Uterus (tissue), 4 donors: Measurements from ENCODE around the gene DIS3L. TPM values are rescaled to one million over a fixed set of nuclear protein-coding genes. Genes with fewer than 3 reads are reported as not detected.
"Not testable (repeated sequence)": the region's sequence is repeated elsewhere in the genome, so short reads cannot be mapped to it uniquely, and the experiment has no call there.

Experiments used
- DNase-seq, 2 donors: peaks; one replicate each; pipeline ENCODE4 v3.0.0-alpha.2; 2019 to 2020
- H3K27ac ChIP-seq, 2 donors: fragments of 200-600 bp; sonication (generic); 1 replicate in 1 of 2; 2 replicates in 1 of 2; pipeline ENCODE4 v1.5.1; 2016 to 2018
- H3K27me3 ChIP-seq, 2 donors: fragments of 200-600 bp; sonication (generic); one replicate each; pipeline ENCODE4 v1.5.1; 2018 to 2019; ENCODE audit warnings: control low read depth in 1 of 2
- H3K36me3 ChIP-seq, 2 donors: fragments of 200-600 bp; sonication (generic); one replicate each; pipeline ENCODE4 v1.5.1; 2019; ENCODE audit warnings: control low read depth in 1 of 2
- H3K4me1 ChIP-seq, 2 donors: fragments of 200-600 bp; sonication (generic); one replicate each; pipeline ENCODE4 v1.5.1; 2018 to 2019; ENCODE audit warnings: control low read depth in 1 of 2
- H3K4me3 ChIP-seq, 2 donors: fragments of 200-600 bp; sonication (generic); 1 replicate in 1 of 2; 2 replicates in 1 of 2; pipeline ENCODE4 v1.5.1; 2018 to 2019; ENCODE audit warnings: mild to moderate bottlenecking in 1 of 2
- H3K9me3 ChIP-seq, 2 donors: fragments of 200-600 bp; sonication (generic); one replicate each; pipeline ENCODE4 v1.5.1; 2019; ENCODE audit warnings: control low read depth in 1 of 2
- POLR2A ChIP-seq, 2 donors: fragments of 450-650 bp; IDR thresholded peaks; one replicate each; pipeline ENCODE4 v1.6.1; 2016; ENCODE audit warnings: antibody characterized with exemption in 2 of 2, mild to moderate bottlenecking in 1 of 2, moderate library complexity in 1 of 2
- intact Hi-C: fragments of 100-400 bp; cut with DNase I; formaldehyde crosslinking; loops from one replicate; pipeline ENCODE4 v1.15.1; 2023; ENCODE audit warnings: low total_unique reads
- total RNA-seq, 4 donors: library from RNA; depleted of rRNA in 3 of 4; stranded (reverse); fragments of >200 nt in 3 of 4; gene quantifications; one replicate each; pipeline versions ENCODE4 v1.1.0 to v1.2.4, GENCODE V29; 2014 to 2023
- TF ChIP-seq, protein P1 (sequence below), 4 experiments: fragments of 200-600 bp in 2 of 4; fragments of 450-650 bp in 2 of 4; sonication (generic) in 2 of 4; IDR thresholded peaks; one replicate each; pipeline ENCODE4 v1.5.1; 2016 to 2019; ENCODE audit warnings: antibody characterized with exemption in 4 of 4, mild to moderate bottlenecking in 2 of 4, moderate library complexity in 1 of 4
- donor health status: DM: yes; HTN: yes; CAD: no.

Gene DIS3L
- total RNA-seq = 10 to 100 TPM; 15.1 to 68.7 (median 32.0) TPM

GRCh38 chr15:66293419-66294156 is at the start of gene DIS3L:
Gene DIS3L, plus strand, starts transcription at chr15:66293568. Its CDS starts 29 bp downstream, at chr15:66293597.
- Histone ChIP-seq H3K4me1 (peaks cover 0 to 18% of the 10 kb centered on the region in 2 donors), H3K27ac (peak within 1 kb of the TSS; percentile 90 to 94), H3K4me3 (peak within 1 kb of the TSS; percentile 50 to 78), H3K9me3 (no peaks in the 10 kb centered on the region), H3K36me3 (no peaks in the 10 kb centered on the region), H3K27me3 (no peaks in the 10 kb centered on the region)
- DNase-seq = peak; percentile 37 to 51
- intact Hi-C loops = no loop called here
- TF ChIP-seq POLR2A (IDR thresholded peaks at IDR 0.05) = peak in 1 of 2 donors; percentile 57
- TF ChIP-seq, protein P1, sequence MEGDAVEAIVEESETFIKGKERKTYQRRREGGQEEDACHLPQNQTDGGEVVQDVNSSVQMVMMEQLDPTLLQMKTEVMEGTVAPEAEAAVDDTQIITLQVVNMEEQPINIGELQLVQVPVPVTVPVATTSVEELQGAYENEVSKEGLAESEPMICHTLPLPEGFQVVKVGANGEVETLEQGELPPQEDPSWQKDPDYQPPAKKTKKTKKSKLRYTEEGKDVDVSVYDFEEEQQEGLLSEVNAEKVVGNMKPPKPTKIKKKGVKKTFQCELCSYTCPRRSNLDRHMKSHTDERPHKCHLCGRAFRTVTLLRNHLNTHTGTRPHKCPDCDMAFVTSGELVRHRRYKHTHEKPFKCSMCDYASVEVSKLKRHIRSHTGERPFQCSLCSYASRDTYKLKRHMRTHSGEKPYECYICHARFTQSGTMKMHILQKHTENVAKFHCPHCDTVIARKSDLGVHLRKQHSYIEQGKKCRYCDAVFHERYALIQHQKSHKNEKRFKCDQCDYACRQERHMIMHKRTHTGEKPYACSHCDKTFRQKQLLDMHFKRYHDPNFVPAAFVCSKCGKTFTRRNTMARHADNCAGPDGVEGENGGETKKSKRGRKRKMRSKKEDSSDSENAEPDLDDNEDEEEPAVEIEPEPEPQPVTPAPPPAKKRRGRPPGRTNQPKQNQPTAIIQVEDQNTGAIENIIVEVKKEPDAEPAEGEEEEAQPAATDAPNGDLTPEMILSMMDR (IDR thresholded peaks at IDR 0.05) = no peak

GRCh38 chr15:66245832-66246231 is 47.5 kb upstream of the DIS3L start:
- H3K27ac ChIP-seq, DNase-seq, intact Hi-C loops, H3K4me3 ChIP-seq, H3K36me3 ChIP-seq, H3K27me3 ChIP-seq, H3K4me1 ChIP-seq, H3K9me3 ChIP-seq: not testable (repeated sequence)

GRCh38 chr15:66246937-66247336 is 46.4 kb upstream of the DIS3L start:
- H3K4me1 ChIP-seq = no peaks in the 10 kb centered on the region
- peaks cover 0 to 4% of the 10 kb centered on the region in 2 donors for H3K27me3 ChIP-seq
- no peak overlapping the region for H3K27ac ChIP-seq
- intact Hi-C loops = no loop called here
- H3K4me3 ChIP-seq = no peak overlapping the region
- DNase-seq = no peak
- no peaks in the 10 kb centered on the region for H3K9me3 ChIP-seq
- H3K36me3 ChIP-seq = no peaks in the 10 kb centered on the region
- no peak for TF ChIP-seq POLR2A (IDR thresholded peaks at IDR 0.05)
- TF ChIP-seq, protein P1 (IDR thresholded peaks at IDR 0.05) = no peak

DNA sequence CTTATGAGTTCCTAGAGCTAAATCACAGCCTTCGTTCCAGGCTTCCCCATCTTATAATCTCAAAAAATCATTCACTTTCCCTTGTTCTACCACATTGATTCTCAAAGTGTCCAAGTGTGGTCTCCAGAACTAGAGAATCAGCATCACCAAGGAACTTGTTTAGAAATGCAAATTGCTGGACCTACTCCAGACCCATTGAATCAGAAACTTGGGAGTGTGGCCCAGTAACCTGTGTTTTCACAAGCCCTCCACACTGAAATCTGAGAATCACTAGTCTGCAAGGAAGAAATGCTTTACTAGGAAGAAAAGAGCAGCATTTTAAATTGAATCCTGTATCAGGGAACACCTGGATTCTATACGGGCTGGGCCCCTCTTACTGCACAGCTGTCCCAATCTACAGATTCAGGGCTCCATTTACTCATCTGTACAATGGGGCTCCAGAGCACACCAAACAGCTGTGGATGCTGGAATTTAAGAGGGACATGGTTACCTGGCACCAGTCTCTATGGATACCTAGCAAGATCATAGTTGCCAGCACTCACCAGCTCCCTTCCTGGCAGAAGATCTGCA is 43.7 kb upstream of the DIS3L start:
- peaks cover 3 to 13% of the 10 kb centered on the region in 2 donors for H3K27me3 ChIP-seq
- no peak overlapping the region for H3K27ac ChIP-seq
- DNase-seq = no peak
- H3K4me1 ChIP-seq = peaks cover 0 to 11% of the 10 kb centered on the region in 2 donors
- no peaks in the 10 kb centered on the region for H3K36me3 ChIP-seq
- no peak for TF ChIP-seq POLR2A (IDR thresholded peaks at IDR 0.05)
- TF ChIP-seq, protein P1 (IDR thresholded peaks at IDR 0.05) = no peak
- H3K4me3 ChIP-seq = no peak overlapping the region
- H3K9me3 ChIP-seq = no peaks in the 10 kb centered on the region
- intact Hi-C loops = no loop called here

DNA sequence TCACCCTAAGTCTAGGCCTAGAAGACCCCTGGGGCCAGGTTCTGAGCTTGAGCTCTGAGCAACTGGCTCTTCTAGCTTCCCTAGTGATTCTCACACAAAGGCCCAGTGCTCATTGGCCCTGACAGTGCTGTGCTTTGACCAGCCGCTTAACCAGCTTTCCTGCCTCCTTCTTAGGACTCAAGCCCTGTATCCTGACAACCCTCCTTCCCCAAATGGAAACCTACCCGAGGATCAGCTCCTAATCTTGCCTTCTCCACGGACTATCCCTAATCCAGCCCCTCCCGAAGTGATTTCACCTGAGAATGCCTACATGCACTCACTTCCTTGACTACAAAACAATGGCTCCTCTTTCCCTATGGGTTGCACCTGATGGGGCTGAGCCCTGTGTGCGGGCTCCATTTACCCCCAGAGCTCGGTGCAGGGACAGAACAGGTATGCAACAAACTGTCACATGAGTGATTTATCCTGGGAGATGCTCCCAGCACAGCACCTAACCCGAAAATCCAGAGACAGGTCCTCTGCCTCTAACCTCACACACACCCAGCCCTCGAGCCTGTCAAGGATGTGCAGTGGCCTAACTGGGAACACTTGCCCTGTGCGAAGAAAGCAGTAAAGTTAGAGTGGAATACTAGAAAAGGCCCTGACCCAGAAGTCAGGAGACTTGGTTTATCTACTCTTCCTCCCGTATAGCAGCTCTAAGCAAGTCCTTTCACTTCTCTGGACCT is 42.1 kb upstream of the DIS3L start:
- no peak overlapping the region for H3K4me3 ChIP-seq
- DNase-seq = no peak
- TF ChIP-seq, protein P1 (IDR thresholded peaks at IDR 0.05) = no peak
- TF ChIP-seq POLR2A (IDR thresholded peaks at IDR 0.05) = no peak
- H3K4me1 ChIP-seq = peaks cover 0 to 13% of the 10 kb centered on the region in 2 donors
- peaks cover 3 to 25% of the 10 kb centered on the region in 2 donors for H3K27me3 ChIP-seq
- intact Hi-C loops = no loop called here
- no peaks in the 10 kb centered on the region for H3K9me3 ChIP-seq
- no peak overlapping the region for H3K27ac ChIP-seq
- H3K36me3 ChIP-seq = no peaks in the 10 kb centered on the region
